Neural crest cell (in vitro differentiated cells): ENCODE data around the gene TASL. TPM values are rescaled to one million over a fixed set of nuclear protein-coding genes. Genes with fewer than 3 reads are reported as not detected.
"Not testable (repeated sequence)": the region's sequence is repeated elsewhere in the genome, so short reads cannot be mapped to it uniquely, and the experiment has no call there.

ENCODE experiments used
- DNase-seq: peaks from one replicate; pipeline ENCODE4 v3.0.0; 2021; ENCODE audit warnings: low read depth, mixed read lengths, low spot score
- H3K27ac Mint-ChIP-seq: one replicate; pipeline ENCODE4 v1.8.0; 2021; ENCODE audit warnings: mild to moderate bottlenecking, mixed read lengths; ENCODE audit not compliant: unreplicated experiment
- H3K27me3 Mint-ChIP-seq: 2 replicates; pipeline ENCODE4 v1.8.0; 2021; ENCODE audit warnings: low read depth, mild to moderate bottlenecking, mixed read lengths
- H3K36me3 Mint-ChIP-seq: 2 replicates; pipeline ENCODE4 v1.8.0; 2021; ENCODE audit warnings: low read depth, mild to moderate bottlenecking, mixed read lengths
- H3K4me1 Mint-ChIP-seq: 2 replicates; pipeline ENCODE4 v1.8.0; 2021; ENCODE audit warnings: mixed read lengths
- H3K4me3 Mint-ChIP-seq: one replicate; pipeline ENCODE4 v1.8.0; 2021; ENCODE audit warnings: mild to moderate bottlenecking, mixed read lengths
- H3K9me3 Mint-ChIP-seq: 2 replicates; pipeline ENCODE4 v1.8.0; 2021; ENCODE audit warnings: mixed read lengths
- CTCF ChIP-seq: fragments of 200-600 bp; sonication (generic); conservative IDR thresholded peaks from 2 replicates; pipeline ENCODE4 v1.5.0; 2021; ENCODE audit warnings: antibody characterized with exemption, mild to moderate bottlenecking
- total RNA-seq: library from RNA; stranded (reverse); gene quantifications from 2 replicates; pipeline ENCODE4 v1.2.1, GENCODE V29; 2021

TASL gene
- total RNA-seq, 1 donor from 2014 or later = not detected

- TF ChIP-seq CTCF = no peak
- no peaks in the 10 kb centered on the region for H3K4me1 Mint-ChIP-seq
- peaks cover 3% of the 10 kb centered on the region for H3K9me3 Mint-ChIP-seq
- DNase-seq = no peak
- H3K27ac Mint-ChIP-seq = no peak overlapping the region
- H3K27me3 Mint-ChIP-seq = no peaks in the 10 kb centered on the region
- no peaks in the 10 kb centered on the region for H3K36me3 Mint-ChIP-seq
- no peak overlapping the region for H3K4me3 Mint-ChIP-seq
Observed at GRCh38 chrX:30576881-30577280, 685 bp downstream of the TASL start.

GRCh38 chrX:30573125-30573524, 4.4 kb downstream of the TASL start:
- Mint-ChIP-seq H3K27ac (no peak overlapping the region), H3K9me3 (no peaks in the 10 kb centered on the region), H3K4me3 (no peak overlapping the region), H3K4me1 (no peaks in the 10 kb centered on the region), H3K27me3 (no peaks in the 10 kb centered on the region), H3K36me3 (no peaks in the 10 kb centered on the region)
- no peak for DNase-seq
- no peak for TF ChIP-seq CTCF

- Mint-ChIP-seq H3K27ac (no peak overlapping the region), H3K4me1 (no peaks in the 10 kb centered on the region), H3K36me3 (no peaks in the 10 kb centered on the region), H3K4me3 (no peak overlapping the region), H3K9me3 (no peaks in the 10 kb centered on the region), H3K27me3 (no peaks in the 10 kb centered on the region)
- DNase-seq = no peak
- no peak for TF ChIP-seq CTCF
Observed at GRCh38 chrX:30572678-30573077, 4.9 kb downstream of the TASL start.

GRCh38 chrX:30572004-30572403, 5.6 kb downstream of the TASL start:
- no peaks in the 10 kb centered on the region for H3K9me3 Mint-ChIP-seq
- no peak for DNase-seq
- H3K4me1 Mint-ChIP-seq = no peaks in the 10 kb centered on the region
- TF ChIP-seq CTCF = no peak
- no peaks in the 10 kb centered on the region for H3K36me3 Mint-ChIP-seq
- no peak overlapping the region for H3K27ac Mint-ChIP-seq
- no peaks in the 10 kb centered on the region for H3K27me3 Mint-ChIP-seq
- H3K4me3 Mint-ChIP-seq = no peak overlapping the region

GRCh38 chrX:30570505-30570904, 7.1 kb downstream of the TASL start:
- no peak for DNase-seq
- no peaks in the 10 kb centered on the region for H3K9me3 Mint-ChIP-seq
- peak; percentile 83 for TF ChIP-seq CTCF
- H3K27me3 Mint-ChIP-seq = no peaks in the 10 kb centered on the region
- no peak overlapping the region for H3K27ac Mint-ChIP-seq
- no peaks in the 10 kb centered on the region for H3K36me3 Mint-ChIP-seq
- H3K4me3 Mint-ChIP-seq = no peak overlapping the region
- no peaks in the 10 kb centered on the region for H3K4me1 Mint-ChIP-seq

- no peak for TF ChIP-seq CTCF
- Mint-ChIP-seq H3K27ac (no peak overlapping the region), H3K36me3 (no peaks in the 10 kb centered on the region), H3K27me3 (no peaks in the 10 kb centered on the region), H3K4me1 (no peaks in the 10 kb centered on the region), H3K9me3 (no peaks in the 10 kb centered on the region), H3K4me3 (no peak overlapping the region)
- DNase-seq = no peak
Observed at GRCh38 chrX:30568136-30568535, 9.4 kb downstream of the TASL start.

GRCh38 chrX:30563070-30563469, 14.5 kb downstream of the TASL start:
- H3K36me3 Mint-ChIP-seq, H3K4me1 Mint-ChIP-seq, H3K27me3 Mint-ChIP-seq, DNase-seq, H3K27ac Mint-ChIP-seq, H3K9me3 Mint-ChIP-seq, H3K4me3 Mint-ChIP-seq: not testable (repeated sequence)
